ENCODE measurements around the gene TMEM141.
"Not testable (repeated sequence)": the region's sequence is repeated elsewhere in the genome, so short reads cannot be mapped to it uniquely, and the experiment has no call there.

Gene TMEM141

DNA sequence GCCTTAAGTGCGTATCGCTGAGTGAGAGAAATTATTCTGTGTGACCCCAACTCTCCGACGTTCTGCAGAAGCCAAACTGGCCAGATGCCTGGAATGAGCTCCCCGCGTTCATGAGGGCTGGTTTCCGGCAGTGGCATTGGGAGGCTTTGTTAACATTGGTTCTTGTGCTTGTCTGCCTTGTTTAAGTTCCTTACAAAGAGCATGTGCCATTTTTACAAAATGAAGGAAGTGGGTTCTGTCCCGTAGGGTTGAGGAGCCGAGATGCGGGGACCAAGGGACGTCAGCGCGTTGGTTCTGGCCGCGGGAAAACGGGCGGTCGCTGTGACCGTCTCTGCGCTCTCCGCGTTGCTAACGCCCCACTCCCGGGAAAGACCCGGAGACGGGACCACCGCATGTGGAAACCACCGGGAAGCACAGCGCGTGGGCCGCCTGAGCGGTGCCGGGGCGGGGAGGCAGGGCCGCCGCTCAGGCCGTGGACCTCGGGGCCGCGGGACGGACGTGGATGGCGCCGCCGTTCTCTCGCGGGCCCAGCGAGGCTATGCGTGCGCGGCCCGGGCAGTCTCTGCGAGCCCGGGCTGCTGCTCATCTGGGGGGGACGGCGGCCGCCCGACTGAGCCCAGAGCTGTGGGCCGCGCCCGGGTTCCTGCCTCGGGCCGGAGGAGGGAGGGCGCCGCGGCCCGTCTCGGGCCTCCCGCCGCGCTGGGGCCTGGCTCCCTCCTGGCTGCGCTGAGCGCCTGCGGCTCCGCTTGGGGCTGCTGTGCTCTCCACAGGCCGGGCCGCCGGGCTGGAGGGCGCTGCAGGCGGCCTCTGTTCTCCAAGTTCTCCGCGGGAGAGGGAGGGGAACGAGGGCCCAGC, 30.1 kb downstream of the TMEM141 start:
- DNase-seq, result no peak

DNA sequence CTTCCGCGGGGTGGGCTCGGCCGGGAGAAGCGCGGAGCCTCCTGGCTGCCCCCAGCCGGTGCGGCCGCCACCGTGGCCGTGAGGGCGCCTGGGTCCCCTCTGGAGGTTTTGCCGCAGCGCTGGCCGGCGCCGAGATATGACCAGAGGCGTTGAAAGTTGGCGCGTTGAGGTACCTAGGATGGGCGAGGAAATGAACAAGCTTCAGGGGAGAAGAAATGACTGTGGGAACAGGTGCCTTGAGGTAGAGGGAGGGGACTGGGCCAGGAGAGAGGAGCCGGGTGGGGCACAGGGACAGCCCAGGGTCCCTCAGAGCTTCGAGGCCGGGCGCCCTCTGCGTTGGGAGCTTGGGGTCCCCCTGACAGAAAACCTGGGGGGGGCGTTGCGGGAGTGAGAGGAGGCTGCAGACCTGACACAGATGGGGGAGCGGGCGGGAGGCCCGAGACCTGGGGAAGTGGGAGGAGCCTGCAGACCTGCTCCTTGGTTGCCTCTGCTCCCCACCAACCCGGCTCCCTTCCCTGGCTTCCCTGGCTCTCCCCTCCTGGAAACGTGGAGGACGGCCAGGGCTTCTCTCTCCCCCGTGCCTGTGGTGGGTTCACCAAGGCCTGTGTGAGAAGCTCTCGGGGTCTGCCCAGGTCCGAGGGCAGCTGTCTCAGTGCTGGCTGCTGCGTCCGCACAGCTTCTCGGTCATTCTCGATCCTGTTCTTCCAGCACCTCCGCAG, 30.8 kb downstream of the TMEM141 start:
- no peak for DNase-seq

DNA sequence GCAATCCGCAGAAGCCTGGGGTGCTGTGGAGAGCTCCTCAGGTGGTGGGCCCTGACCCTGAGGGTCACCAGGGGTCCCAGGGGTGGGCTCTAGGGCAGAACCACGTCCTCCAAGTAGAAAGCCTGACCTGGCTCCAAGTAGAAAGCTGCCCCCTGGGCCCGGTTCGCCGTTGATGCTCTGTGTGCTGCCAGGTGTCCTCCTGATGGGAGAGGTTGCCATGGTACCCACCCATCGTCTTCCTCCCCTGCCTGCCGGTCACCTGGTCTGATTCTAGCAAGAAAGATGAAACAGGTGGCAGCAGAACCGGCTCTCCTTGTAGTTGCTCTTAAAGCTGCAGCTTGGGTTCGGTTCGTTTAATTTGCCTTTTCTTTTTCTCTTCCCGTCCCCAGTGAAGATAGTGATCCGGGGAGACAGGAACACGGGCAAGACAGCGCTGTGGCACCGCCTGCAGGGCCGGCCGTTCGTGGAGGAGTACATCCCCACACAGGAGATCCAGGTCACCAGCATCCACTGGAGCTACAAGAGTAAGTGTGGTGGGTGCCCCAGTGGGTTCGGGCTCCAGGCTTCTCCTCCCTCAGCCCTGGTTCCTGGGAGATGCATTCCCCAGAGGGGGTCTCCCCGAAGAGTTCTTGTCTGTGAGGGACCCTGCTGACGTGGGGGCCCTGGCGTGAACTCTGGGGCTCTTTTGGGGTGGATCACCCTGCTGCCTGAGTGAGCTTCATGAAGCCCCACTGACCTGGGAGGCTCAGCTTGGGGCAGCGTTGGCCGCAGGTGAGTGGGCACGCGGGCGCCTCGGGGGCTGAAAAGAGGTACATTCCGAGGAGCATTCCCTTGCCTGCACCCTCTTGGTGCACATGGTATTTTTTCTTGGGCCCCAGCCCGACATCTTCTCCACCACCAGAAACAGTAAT, 32.2 kb downstream of the TMEM141 start:
- DNase-seq, result no peak

DNA sequence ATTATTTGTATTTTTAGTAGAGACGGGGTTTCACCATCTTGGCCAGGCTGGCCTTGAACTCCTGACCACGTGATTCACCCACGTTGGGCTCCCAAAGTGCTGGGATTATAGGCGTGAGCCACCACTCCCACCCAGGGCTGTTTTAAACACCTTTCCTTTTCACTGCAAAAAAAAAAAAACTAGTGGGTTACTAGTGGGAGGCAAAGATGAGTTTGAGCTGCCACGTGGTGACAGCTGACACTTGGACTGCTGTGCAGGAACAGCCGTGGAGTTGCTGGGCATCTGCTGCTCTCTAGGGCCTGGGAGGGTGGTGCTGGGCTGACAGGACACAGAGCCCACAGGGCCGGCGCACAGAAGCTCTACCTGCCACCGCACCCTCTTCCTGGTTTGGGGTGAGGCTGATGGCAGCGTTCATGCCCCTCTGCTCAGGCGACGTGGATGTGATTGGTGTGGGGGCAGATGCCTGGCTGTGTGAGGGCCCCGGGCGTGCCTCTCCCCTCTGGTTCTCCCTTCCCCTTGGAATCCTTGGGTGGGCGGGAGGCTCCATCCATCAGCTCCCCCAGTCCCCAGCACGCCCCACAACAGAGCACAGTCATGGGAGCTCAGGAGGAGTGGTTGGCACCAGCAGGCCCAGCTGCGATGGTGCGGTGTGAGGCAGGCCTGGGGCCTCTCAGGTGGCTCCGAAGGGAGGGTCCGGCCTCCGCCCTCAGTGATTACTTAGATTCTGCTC, 33.5 kb downstream of the TMEM141 start:
- no peak for DNase-seq

DNA sequence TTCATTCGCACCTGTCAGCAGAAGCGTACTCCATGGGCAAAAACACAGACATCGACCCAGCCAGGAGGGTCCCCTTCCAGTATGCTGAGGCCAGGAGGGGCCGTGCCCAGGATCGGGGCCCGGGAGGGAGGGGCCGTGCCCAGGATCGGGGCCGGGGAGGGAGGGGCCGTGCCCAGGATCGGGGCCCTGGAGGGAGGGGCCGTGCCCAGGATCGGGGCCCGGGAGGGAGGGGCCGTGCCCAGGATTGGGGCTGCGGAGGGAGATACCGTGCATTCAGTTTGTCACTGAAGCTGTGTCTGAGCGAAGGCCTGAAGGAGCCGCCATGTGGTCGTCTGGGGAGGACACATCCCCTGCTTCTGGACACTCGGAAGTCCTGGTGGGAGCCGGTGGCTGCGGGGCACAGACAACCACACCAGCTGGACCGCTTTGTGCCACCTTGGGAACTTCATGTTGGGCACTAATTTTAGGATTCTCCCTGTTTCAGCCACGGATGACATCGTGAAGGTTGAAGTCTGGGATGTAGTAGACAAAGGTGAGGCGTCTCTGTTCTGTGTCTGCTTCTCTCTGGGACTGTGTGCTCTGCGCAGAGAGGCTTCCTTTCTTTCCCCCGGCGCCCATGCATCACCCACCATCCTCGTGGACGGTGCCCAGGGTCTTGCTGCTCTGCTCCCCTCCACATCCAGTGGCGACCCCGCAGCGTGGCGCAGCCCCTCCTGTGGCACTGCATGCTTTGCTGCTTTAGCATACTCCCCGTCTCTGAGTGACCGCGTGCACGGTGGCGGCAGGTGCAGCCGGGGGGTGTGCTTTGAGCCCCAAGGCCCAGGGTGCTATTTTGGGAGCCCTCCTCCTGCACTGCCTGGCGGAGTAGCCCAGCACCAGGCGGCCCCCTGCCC, 34.4 kb downstream of the TMEM141 start:
- no peak for DNase-seq

DNA sequence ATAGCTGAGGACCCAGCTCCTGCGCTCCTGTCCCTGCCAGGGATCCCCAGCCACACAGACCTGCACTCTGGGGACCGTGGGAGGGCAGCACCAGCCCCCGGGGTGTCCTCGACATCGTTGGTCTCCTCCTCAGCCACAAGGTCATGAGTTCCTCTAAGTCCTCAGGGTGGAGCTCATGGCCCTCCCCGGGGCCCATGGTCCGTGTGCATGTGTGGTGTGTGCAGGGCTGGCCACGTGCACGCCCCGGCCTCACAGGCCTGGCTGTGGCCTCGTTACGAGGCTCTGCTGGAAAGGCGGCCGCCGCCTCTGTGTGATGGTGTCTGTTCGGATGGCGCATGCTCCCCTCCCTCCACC, 35.0 kb downstream of the TMEM141 start:
- no peak for DNase-seq

DNA sequence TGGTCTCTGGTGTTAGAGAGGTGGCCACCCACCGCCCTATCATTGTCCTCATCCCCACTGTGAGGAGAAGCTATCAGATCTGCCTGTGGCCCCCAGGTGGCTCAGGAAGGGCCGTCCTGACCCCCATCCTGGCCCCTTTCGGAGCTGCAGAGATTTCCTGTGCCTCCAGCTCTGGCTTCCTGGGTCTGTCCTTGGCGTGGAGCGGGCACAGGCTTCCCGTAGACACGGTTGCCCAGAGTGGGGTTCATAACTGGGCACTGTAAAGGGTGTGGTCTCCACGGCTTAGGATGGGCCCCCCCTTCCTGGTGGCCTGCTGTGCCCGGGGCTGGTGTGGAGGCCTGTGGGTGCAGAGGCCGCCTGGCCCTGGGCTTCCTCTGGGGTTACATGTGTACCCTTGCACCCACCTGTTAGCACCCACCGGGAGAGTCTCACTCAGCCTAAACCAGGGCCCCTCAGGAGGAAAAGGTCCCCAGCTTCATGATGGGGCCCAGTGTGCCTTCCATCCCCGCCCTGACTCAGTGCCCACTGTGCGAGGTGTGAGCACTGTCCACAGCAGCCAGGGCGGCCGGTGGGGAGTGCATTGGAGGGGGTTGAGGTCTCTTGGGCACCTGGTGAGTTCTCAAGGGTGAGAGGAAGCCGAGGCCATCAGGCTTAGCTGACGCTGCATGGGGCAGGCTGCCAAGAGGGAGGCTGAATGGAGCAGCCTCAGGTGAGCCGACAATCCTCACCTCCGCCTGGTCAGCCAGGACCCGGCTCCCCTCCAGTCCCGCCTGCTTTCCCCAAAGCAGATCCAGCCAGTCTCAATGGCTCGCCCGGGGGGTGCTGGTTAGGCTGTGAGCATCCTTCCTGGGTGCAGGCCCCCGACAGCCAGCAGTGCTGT, 35.8 kb downstream of the TMEM141 start:
- DNase-seq, result no peak

DNA sequence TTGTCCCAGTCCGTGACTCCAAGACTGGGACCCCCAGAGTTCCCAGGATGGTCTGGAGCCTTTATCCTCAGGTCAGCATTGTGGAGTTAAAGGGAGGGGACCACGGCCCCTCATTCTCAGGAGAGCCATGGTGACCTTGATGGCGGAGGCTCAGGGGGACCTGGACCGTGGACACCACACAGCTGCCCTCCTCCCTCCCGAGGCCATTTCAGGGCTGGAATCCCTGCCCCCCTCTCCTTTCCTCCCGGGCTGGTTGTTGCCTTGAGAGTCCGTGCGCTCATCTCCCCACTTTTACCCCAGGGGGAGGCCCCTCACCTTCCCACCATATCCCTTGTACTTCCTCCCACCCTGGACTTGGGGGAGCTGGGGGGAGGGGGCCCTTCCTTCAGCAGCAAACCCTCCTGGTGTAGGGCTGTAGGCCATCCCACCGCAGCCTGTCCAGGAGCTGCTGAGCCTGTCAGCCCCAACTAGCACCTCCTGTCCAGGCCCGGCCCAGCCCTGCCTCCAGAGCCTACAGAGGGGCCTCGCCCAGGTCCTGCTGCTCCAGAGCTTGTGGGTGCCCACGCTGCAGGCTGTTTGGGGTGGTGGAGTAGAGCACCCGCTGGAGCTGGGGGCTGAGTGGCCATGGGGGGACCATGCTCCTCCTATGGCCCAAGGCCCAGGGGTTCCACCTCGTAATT, 36.8 kb downstream of the TMEM141 start:
- no peak for DNase-seq

DNA sequence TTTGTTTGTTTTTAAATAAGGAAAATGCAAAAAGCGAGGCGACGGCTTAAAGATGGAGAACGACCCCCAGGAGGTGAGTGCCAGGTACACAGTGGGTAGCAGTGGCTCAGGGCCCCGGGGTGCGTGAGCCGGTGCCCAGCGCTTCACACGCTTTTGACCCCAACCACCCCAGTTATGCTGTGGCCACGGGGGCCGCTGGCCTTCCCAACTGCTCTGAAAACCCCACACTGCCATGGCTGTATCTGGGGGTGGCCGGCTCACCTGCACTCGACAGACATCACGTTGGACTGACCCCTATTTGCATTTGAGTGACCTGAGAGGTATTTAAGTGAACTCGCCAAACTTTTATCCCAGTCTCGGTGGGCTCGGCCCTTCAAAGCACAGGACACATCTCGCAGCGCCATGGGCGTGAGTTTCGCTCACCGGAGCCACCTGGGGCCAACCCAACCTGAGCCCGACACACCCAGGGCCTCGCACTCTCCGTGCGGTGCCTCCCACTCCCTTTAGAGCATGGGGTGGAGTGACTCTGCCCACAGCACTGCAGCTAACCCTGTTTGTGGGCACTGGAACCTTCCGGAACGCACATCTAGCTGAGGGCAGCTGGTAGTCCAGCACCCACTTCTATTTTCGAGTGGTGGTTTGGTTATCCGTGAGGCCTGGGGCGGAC, 37.5 kb downstream of the TMEM141 start:
- no peak for DNase-seq

DNA sequence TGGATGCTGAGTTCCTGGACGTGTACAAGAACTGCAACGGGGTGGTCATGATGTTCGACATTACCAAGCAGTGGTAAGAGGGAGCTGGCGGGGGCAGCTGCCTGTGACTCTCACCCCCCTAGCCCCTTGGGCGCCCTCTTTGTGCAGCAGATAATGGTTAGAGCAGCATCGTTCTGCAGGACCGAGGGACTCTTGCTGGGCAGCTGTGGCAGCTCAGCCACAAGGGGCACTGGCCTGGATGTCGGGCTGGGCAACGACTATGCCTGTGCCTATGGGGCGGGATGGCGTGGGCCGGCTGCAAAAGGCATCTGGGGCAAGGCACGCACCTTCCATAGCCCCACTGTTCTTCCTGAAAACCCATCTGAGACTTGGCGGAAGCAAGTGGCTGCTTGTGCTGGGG, 38.3 kb downstream of the TMEM141 start:
- no peak for DNase-seq

DNA sequence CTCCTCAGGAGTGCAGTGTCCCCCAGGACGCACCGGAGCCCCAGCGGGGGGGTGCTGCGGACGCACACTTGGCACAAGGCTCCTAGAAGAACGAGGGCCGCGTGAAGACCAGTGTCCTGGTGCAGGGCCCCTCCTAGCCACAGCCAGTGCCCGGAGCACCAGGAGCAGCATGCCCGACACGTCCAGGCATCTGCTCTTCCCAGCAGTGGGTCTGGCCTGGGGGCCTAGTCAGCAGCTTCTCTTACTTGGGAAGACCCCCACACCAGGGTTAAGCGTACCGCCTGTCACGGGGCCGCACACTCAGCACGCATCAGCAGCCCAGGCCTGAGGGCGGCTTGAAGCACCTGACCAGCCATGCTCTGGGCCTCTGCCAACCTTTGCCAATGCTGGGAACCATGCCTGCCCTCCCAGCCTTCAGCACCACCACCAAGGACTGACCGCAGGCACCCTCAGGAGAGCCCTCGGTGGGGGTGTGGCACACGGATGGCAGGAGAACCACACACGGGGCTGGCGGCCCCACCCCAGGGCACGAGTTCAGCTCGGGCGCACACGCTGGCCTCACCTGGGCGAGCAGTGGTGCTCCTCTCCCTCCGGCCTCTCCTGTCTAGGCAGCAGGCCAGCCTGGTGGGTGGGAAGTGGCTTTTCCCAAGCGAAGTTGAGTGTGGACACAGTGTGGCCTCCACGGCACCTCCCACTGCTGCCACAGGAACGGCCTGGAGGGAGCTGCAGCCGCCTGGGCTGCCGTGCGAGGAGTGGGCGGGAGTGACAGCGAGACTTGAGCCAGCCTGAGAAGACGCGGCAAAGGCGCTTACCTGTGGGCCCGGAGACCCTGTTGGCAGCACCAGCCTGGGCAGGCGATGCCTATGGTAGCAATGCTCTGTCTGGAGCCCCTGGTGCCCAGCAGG, 39.1 kb downstream of the TMEM141 start:
- no peak for DNase-seq

DNA sequence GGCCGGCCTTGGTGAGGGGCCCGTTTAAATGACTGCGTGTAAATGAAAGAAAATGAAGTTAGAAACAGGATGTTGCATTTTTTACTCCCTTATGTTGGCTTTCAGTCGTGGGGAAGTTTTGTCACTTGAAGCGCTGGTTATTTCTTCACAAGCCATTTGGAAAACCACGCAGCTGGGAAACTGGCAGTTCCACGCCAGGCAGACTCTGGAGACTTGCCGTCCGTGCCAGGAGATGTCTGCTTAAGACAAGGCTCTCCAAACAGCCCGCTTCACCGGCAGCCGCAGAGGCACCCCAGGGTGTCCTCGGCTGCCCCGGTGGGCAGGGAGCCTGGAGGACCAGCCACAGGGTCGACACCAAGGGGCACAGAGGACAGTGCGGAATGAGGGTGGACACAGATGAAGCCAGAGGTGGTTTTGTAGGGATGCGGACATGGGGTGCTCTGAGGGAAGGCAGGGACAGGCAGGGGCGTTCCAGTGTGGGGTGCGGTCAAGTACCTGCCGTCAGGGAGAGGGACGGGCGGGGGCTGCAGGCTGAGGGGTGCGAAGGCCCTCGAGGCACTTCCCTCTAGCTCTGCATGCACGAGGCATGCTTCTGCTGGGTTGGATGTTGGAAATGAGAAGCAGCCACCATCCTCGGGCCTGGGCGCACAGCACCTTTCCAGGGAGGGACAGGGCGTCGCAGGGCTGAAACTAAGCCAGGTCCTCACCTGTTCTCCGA, 40.0 kb downstream of the TMEM141 start:
- no peak for DNase-seq

DNA sequence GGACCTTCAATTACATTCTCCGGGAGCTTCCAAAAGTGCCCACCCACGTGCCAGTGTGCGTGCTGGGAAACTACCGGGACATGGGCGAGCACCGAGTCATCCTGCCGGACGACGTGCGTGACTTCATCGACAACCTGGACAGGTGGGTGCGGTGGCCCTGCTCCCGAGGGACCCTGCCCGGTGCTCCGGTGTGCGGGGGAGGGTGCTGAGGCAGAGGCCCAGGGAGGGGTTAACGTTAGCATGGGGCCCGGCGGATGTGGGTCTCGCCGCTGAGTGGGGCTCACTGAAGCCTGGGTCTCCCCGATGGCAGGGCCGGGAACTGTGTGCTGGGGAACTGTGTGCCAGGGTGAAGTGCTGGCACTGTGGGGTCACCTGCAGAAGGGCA, 40.6 kb downstream of the TMEM141 start:
- no peak for DNase-seq

DNA sequence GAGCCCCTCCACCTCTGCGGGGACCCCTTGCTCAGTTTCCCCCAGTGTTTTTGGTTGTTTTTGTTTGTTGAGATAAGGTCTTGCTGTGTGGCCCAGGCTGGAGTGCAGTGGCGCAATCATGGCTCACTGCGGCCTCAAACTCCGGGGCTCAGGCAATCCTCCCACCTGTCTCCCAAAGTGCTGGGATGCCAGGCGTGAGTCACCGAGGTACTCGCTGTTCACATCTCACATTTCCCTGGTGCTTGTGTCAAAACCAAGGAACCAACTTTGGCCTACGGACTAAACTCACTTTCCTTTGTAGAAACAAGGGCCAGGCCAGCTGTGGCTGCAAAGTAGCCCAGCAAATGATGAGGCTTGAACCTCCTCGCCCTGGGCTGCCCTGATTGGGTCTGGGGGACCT, 41.4 kb downstream of the TMEM141 start:
- no peak for DNase-seq

DNA sequence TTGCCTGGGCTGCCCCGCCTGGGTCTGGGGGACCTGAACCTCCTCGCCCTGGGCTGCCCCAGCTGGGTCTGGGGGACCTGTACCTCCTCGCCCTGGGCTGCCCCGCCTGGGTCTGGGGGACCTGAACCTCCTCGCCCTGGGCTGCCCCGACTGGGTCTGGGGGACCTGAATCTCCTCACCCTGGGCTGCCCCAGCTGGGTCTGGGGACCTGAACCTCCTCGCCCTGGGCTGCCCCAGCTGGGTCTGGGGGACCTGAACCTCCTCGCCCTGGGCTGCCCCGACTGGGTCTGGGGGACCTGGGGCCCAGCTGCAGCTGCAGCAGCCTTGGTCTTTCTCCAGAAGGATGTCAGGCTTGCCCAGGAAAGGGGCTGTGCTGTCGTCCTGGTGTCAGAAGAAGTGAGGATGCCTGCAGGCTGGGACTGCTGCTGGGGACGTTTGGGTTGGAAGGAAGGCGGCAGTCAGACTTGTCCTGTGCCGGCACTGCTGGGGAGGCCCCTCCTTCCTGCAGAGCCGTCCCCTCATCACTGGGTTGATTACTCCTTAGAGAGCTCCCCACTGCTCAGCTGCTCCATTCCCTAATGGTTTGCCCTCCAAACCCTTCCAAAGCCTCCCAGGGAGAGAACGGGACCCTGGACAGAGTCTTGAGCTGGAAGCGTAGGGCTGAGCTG, 42.4 kb downstream of the TMEM141 start:
- DNase-seq, result not testable (repeated sequence)

DNA sequence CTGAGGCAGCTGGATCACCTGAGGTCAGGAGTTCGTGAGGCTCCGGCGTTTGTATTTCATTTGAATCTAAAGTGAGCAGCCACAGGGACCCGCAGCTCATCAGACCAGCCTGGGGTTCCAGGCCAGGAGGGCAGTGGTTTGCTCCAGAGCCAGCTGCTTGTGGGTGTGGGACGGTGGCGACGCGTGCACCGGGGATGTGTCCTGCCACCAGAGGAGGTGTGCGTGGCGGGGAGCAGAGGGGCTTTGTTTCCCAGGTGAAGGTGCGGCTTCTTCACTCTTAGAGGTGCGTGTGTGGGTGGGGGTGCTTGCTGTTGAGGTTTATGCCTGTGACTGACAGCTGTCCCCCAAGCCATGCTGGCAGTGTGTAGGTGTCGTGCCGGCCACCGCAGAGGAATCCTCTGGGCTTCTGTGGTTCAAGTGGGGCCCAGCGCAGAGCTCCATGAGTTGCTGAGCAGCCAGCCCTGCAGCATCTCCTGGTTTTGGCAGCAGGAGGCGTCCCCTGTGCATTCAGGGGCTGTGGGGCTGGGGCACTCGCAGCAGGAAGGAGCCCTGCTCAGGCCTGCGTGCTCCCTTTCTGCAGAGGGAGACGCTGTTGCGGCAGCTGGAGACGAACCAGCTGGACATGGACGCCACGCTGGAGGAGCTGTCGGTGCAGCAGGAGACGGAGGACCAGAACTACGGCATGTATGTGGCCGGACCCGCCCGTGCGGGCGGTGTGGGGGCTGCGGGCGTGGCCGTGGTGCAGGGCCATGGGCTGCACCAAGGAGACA, 44.2 kb downstream of the TMEM141 start:
- DNase-seq, result no peak
